HG03558 (cell line): ENCODE measurements around the gene LPP.

Source experiments
- ATAC-seq: cut with Tn5 transposase; IDR thresholded peaks from one replicate; pipeline ENCODE4 v1.9.1; 2021; ENCODE audit warnings: moderate number of reproducible peaks; ENCODE audit not compliant: unreplicated experiment; ENCODE audit errors: extremely low read depth

Gene LPP

GRCh38 chr3:188342991-188343732, 189.2 kb downstream of the LPP start:
- ATAC-seq = no peak

- ATAC-seq = no peak
These were observed 189.9 kb downstream of the LPP start for GRCh38 chr3:188343894-188344293.

GRCh38 chr3:188345223-188345622, 191.3 kb downstream of the LPP start:
- no peak for ATAC-seq

- ATAC-seq = no peak
These were observed 194.7 kb downstream of the LPP start for GRCh38 chr3:188348435-188349244.

GRCh38 chr3:188349351-188349901, 195.5 kb downstream of the LPP start:
- no peak for ATAC-seq

GRCh38 chr3:188349933-188350332, 196.0 kb downstream of the LPP start:
- ATAC-seq = no peak

GRCh38 chr3:188350961-188351360, 197.0 kb downstream of the LPP start:
- ATAC-seq = no peak

GRCh38 chr3:188351648-188352047, 197.7 kb downstream of the LPP start:
- no peak for ATAC-seq

GRCh38 chr3:188352196-188352927, 198.4 kb downstream of the LPP start:
- ATAC-seq = no peak

- no peak for ATAC-seq
These were observed 199.5 kb downstream of the LPP start for GRCh38 chr3:188353426-188353825.

GRCh38 chr3:188358787-188359493, 205.0 kb downstream of the LPP start:
- no peak for ATAC-seq

- no peak for ATAC-seq
These were observed 206.5 kb downstream of the LPP start for GRCh38 chr3:188360364-188360881.

GRCh38 chr3:188361888-188362287, 207.9 kb downstream of the LPP start:
- ATAC-seq = no peak

GRCh38 chr3:188362405-188362831, 208.5 kb downstream of the LPP start:
- no peak for ATAC-seq

- ATAC-seq = no peak
These were observed 211.2 kb downstream of the LPP start for GRCh38 chr3:188365184-188365583.

- no peak for ATAC-seq
These were observed 212.2 kb downstream of the LPP start for GRCh38 chr3:188365988-188366698.

GRCh38 chr3:188367678-188368077, 213.7 kb downstream of the LPP start:
- no peak for ATAC-seq

GRCh38 chr3:188369526-188369925, 215.6 kb downstream of the LPP start:
- no peak for ATAC-seq
